CD4-positive, alpha-beta T cell treated with Interleukin-2 at 100 ng/mL for 4 hours (primary cell): ENCODE results near the gene ENO1.
A peak's percentile ranks its signal among the peaks of the same experiment; 100 is the strongest.
"Not testable (repeated sequence)": the region's sequence is repeated elsewhere in the genome, so short reads cannot be mapped to it uniquely, and the experiment has no call there.

Experiments used
- DNase-seq: peaks from one replicate; pipeline ENCODE4 v3.0.0-alpha.2; 2020; ENCODE audit warnings: low spot score

Gene ENO1

GRCh38 chr1:8896775-8897174, 18.3 kb upstream of the ENO1 start:
- DNase-seq, result not testable (repeated sequence)

GRCh38 chr1:8892026-8892425, 13.5 kb upstream of the ENO1 start:
- DNase-seq, result no peak

- DNase-seq, result no peak
Measured at GRCh38 chr1:8891401-8891800, 12.9 kb upstream of the ENO1 start.

GRCh38 chr1:8889925-8890785, 11.7 kb upstream of the ENO1 start:
- no peak for DNase-seq

- no peak for DNase-seq
Measured at GRCh38 chr1:8889103-8889846, 10.8 kb upstream of the ENO1 start.

GRCh38 chr1:8886589-8886988, 8.1 kb upstream of the ENO1 start:
- DNase-seq, result no peak

- not testable (repeated sequence) for DNase-seq
Measured at GRCh38 chr1:8886031-8886524, 7.6 kb upstream of the ENO1 start.

- DNase-seq, result not testable (repeated sequence)
Measured at GRCh38 chr1:8884105-8884504, 5.6 kb upstream of the ENO1 start.

- no peak for DNase-seq
Measured at GRCh38 chr1:8883491-8883890, 5.0 kb upstream of the ENO1 start.

GRCh38 chr1:8879922-8880676, 1.6 kb upstream of the ENO1 start:
- DNase-seq, result peak; percentile 78

- no peak for DNase-seq
Measured at GRCh38 chr1:8879464-8879921, 1.0 kb upstream of the ENO1 start.

GRCh38 chr1:8878698-8879463, 395 bp upstream of the ENO1 start:
- peak; percentile 99 for DNase-seq

- DNase-seq, result no peak
Measured at GRCh38 chr1:8876087-8876486, 2.4 kb downstream of the ENO1 start.

- peak; percentile 22 for DNase-seq
Measured at GRCh38 chr1:8875216-8875861, 3.1 kb downstream of the ENO1 start.

- no peak for DNase-seq
Measured at GRCh38 chr1:8874230-8875201, 4.0 kb downstream of the ENO1 start.

GRCh38 chr1:8873506-8874229, 4.8 kb downstream of the ENO1 start:
- DNase-seq, result peak; percentile 89

GRCh38 chr1:8873001-8873400, 5.5 kb downstream of the ENO1 start:
- no peak for DNase-seq

- DNase-seq, result no peak
Measured at GRCh38 chr1:8871965-8872399, 6.5 kb downstream of the ENO1 start.

GRCh38 chr1:8871539-8871935, 6.9 kb downstream of the ENO1 start:
- peak; percentile 24 for DNase-seq
